ENCODE data around the gene GSDME.

The GSDME gene

DNA sequence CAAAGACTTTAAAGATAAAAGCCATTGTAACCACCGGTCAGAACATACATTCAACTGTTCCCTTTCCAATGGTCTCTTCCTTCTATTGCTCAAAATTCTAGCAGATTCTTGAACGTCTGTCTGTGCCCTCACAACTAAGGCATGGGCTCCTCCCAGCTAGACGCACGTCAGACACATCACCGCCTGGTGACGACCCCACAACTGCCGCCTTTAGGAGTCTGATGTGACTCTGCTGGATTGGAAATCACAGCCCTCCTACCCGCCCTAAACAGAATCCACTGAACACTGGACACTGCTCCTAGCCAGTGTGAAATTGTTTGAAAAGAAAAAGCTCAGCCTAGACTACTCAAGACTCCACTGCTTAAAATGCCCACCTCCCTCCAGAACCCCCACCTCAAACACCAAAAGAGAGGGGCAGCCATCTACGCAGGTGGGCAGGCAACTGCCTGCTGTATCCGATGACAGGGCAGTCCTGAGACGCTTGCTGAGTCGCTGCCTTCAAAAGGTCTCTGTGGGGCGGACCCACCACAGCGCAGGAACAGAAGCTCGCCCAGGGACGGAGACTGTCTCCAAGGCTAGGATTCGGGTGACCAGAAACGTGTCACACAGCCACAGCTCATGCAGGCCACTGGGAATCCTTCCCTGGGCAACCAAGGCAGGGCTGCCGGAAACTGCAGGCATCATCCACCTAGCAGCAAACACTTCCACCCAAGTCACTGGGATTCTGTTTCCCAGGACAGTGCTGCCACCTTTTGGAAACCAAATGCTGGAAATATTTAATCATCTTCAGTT, 34.7 kb downstream of the GSDME start:
- no peak for DNase-seq (ENCODE audit: low read depth in 2 of 2)

DNA sequence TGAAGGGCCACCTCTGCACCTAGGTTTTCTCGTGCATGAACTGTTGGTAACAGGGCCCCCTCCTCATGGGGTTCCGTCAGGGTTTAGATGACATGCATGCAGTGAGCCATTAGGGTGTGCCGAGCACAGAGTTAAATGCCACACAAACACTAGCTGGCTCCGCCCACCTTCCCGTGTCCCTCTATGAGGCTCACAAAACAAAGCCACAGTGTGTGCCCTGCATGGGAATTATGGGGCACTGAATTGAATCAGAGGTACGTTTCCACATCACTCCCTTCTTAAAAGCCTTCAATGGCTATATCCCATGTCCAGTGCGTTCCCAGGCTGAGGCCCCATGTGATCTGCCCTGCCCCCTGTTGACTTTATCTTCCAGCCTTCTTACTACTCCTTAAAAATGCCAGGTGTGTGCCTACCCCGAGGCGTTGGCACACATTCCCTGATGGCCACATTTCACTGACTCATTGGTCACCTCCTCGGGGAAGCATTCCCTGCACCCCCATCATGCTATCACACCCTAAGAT, 35.7 kb downstream of the GSDME start:
- DNase-seq (ENCODE audit: low read depth in 2 of 2) = no peak

DNA sequence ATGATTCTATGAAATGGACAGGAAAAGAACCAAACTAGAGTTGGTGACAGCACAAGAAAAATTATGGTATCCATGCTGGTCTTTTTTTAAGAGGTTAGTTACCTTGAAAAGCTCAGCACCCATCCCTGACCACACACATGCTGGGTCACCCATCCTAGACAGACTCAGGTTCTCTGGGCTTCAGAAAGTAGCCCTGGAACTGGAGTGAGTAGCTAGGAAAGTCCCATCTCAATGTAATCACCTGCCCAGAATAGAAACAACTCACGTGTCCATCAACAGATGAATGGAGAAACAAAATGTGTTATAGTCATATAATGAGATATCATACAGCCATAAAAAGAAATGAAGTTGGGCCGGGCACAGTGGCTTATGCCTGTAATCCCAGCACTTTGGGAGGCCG, 37.0 kb downstream of the GSDME start:
- no peak for DNase-seq (ENCODE audit: low read depth in 2 of 2)

- no peak for DNase-seq (ENCODE audit: low read depth in 2 of 2)
Measured at GRCh38 chr7:24718977-24719491, 38.2 kb downstream of the GSDME start.

GRCh38 chr7:24718431-24718831, 38.8 kb downstream of the GSDME start:
- no peak for DNase-seq (ENCODE audit: low read depth in 2 of 2)

GRCh38 chr7:24717694-24718320, 39.5 kb downstream of the GSDME start:
- DNase-seq (ENCODE audit: low read depth in 2 of 2) = no peak

DNA sequence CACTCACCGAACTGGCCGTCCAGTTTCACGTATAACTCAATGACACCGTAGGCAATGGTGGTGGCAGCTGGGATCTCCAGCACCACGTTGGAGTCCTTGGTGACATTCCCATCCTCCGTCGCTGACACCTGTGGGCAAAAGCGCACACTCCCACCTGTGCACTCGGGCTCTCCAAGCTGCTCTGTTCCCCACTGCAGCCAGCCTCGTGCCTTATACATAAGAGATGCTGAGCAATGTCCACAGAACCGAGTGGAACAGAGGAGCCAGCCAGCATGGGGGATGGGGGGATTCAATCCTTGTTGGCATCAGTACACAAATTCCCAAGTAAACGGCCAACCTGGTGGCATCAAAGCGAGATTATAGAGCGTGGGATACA, 40.0 kb downstream of the GSDME start:
- no peak for DNase-seq (ENCODE audit: low read depth in 2 of 2)

DNA sequence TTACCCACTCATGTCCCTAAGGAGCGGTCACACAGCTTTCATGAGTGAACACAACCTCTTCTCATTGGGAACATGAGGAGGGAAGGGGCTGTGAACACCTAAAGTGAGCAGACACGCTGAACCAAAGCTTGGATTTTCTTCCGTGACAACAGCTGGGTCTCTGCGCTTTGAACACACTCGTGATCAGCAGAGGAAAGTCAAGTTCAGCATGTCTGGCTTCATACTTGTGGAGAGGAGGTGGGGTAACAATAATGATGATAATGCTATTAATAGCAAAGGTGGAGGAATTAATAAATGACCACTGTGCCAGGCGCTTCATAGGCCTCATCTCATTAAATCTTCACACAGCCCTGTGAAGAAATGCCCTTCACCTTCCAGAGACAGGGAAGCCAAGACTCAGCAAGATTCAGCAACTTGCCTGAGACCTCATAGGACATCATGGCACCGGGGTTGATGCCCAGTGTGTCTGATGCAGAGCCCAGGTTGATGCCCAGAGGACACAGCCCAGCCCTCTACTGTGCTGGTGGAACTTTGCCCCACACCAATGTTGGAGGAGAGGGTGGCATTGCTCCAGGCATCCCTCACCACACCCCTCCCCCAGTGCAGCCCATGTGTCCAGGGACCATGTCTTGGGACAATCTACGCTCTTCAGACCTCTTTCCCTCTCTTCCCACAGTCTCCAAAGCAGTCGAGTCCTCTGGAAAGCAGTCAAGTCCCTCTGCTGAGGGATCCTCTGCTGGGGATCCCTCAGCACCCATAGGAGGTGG, 40.6 kb downstream of the GSDME start:
- DNase-seq (ENCODE audit: low read depth in 2 of 2) = no peak

GRCh38 chr7:24715661-24716479, 41.4 kb downstream of the GSDME start:
- no peak for DNase-seq (ENCODE audit: low read depth in 2 of 2)

DNA sequence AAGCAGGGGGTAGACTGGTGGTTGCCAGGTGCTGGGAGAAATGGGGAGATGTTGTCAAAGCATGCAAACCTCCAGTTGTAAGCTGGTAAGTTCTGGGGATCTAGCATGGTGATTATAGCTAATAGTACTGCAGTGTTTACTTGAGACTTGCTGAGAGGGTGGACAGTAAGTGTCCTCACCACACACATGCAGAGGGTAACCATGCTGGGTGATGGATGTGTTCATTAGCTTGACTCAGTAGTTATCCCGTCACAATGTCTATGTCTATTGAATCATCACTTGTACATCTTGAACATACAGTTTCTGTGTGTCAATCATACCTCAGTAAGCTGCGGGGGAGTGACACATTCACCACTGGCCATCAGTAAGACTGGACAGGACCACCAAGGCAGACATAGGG, 42.1 kb downstream of the GSDME start:
- no peak for DNase-seq (ENCODE audit: low read depth in 2 of 2)

DNA sequence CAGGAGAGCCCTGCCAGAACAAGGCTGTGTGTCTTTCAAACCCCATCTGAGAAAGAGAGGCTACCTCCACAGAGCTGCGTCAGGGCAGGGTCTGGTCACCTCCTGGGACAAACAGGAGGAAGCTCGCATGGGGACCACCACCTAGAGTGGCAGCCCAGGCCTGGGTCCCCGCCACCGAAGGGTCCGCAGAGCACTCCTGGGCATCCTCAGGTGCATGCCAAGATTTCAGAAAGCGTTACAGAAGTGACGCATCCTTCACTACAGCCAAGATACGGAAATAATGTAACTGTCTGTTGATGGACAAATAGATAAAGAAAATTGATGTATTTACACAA, 42.6 kb downstream of the GSDME start:
- no peak for DNase-seq (ENCODE audit: low read depth in 2 of 2)

DNA sequence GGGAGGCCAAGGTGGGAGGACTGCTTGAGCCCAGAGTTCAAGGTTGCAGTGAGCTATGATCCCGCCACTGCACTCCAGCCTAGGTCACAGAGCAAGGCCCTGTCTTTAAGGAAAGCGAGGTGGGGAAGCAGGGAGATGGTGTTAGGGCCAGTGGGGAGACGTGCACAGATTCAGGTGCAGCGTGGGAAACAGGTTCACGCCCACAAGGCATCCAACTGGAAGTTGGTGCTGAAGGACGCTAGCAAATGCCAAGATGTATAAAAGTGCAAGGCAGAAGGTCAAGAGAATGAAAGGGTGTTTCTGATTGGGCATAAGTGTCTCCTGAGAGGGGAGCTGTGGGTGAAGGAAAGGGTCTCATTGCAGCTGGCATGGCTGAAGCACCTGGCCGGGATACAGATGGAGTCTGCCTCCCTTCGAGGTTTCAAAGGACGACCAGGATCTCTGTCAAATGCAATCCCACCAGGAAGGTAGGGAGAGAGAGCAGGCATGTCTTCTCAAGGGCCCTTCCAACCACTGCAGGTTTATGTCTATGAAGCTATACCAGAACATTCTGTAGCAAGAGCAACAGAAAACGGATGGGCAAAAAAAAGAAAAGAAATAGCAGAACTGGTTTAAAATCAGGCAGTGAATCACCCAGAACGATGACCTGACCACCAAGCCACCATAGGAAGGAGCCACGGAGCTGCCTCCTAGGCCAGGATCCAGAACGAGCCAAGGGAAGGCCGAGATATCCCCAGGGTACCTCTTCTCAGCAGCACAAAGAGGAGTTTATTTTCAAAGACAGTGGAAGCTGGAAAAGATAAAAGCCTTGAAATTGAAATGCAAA, 43.2 kb downstream of the GSDME start:
- no peak for DNase-seq (ENCODE audit: low read depth in 2 of 2)

DNA sequence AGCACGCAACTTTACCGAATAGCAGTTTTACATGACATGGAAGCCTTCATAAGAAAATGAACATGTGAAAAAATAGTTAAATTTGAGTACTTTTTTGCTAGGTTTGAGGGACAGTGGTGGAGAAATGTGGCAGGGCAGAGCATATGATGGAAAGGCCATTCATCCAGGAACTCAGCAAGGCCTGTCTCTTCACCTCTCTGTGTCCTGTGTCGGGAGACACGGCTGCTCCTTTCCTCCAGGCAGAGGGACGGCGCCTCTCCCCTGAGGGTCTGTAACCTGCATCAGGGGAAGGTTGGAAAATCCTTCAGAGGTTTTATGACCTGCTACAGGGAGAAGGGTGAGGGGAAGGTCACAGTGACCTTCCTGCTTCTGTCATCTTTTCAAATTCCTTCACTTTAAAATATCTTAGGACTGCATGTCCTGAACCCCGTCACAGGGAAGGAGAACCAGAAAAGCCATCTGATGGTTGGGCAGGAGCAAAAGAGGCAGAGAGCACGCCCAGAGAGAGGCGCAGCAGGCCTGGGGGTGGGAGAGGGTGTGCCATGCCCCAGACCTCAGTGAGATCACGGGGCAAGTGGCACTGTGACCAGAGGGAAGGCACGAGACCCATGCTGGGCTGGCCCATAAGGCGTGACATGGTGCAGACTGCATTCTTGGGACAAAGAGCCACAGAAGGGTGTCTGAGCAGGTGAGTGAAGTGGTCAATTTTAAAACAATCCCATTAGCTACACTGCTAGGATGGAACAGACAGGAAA, 44.0 kb downstream of the GSDME start:
- DNase-seq (ENCODE audit: low read depth in 2 of 2) = no peak

GRCh38 chr7:24709585-24710360, 47.5 kb downstream of the GSDME start:
- no peak for DNase-seq (ENCODE audit: low read depth in 2 of 2)

DNA sequence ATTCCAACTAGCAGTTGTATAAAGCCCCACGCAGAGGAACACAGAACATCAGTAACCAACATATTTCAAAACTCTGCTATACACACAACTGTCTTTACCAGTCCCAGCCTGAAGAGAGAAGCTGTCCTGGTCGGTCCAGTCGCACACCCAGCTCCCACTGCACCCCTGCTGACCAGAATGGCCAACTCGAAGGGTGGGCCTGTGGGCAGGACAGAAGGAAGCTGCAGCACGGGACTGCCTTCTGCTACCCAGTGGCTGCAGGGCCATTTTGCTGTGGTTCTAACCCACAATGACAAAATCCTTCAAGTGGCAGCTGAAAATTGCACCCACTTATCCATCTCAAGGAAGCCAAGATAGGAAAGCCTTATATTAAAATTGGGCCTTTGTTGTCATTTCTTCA, 48.2 kb downstream of the GSDME start:
- no peak for DNase-seq (ENCODE audit: low read depth in 2 of 2)

GRCh38 chr7:24707988-24708615, 49.2 kb downstream of the GSDME start:
- DNase-seq (ENCODE audit: low read depth in 2 of 2) = no peak

GRCh38 chr7:24706211-24707170, 50.8 kb downstream of the GSDME start:
- no peak for DNase-seq (ENCODE audit: low read depth in 2 of 2)

Data from activated CD4-positive, alpha-beta T cell treated with anti-CD3 and anti-CD28 coated beads for 24 hours (primary cell).